SH-SY5Y (cell line): ENCODE measurements around the gene EML5.

ENCODE experiments used
- GATA2 ChIP-seq: IDR thresholded peaks from 2 replicates; pipeline ENCODE4 v1.6.1; 2011; ENCODE audit warnings: mild to moderate bottlenecking, low read depth, low read length
- GATA3 ChIP-seq: IDR thresholded peaks from 2 replicates; pipeline ENCODE4 v1.6.1; 2011; ENCODE audit warnings: low read depth, mild to moderate bottlenecking, low read length, moderate library complexity

GRCh38 chr14:88625671-88626070 lies 167.1 kb downstream of the EML5 start:
- TF ChIP-seq GATA2 (no peak), GATA3 (no peak)
